Osteoblast (primary cell): ENCODE measurements around the gene SPAG7. TPM values are rescaled to one million over a fixed set of nuclear protein-coding genes. Genes with fewer than 3 reads are reported as not detected.

Experiments
- DNase-seq: peaks from one replicate; pipeline ENCODE4 v3.0.0; 2011; ENCODE audit warnings: low spot score, mixed read lengths; ENCODE audit not compliant: insufficient read length; ENCODE audit errors: missing footprints
- H2AFZ ChIP-seq: 2 replicates; pipeline ENCODE4 v1.6.0; 2011; ENCODE audit warnings: mild to moderate bottlenecking, low read length
- H3K27ac ChIP-seq: 2 replicates; pipeline ENCODE4 v1.5.1; 2011; ENCODE audit warnings: mild to moderate bottlenecking, low read depth, low read length, moderate library complexity
- H3K27me3 ChIP-seq: 2 replicates; pipeline ENCODE4 v1.6.0; 2012; ENCODE audit warnings: mild to moderate bottlenecking, control low read depth, inconsistent platforms, low read length, moderate library complexity; ENCODE audit not compliant: insufficient read depth
- H3K36me3 ChIP-seq: 2 replicates; pipeline ENCODE4 v1.5.1; 2011; ENCODE audit warnings: mild to moderate bottlenecking, low read length, control low read depth, moderate library complexity; ENCODE audit not compliant: insufficient read depth
- H3K4me1 ChIP-seq: 2 replicates; pipeline ENCODE4 v1.5.1; 2011; ENCODE audit warnings: mild to moderate bottlenecking, low read length, control low read depth, moderate library complexity; ENCODE audit not compliant: insufficient read depth
- H3K4me2 ChIP-seq: 2 replicates; pipeline ENCODE4 v1.6.0; 2011; ENCODE audit warnings: mild to moderate bottlenecking, low read length; ENCODE audit not compliant: insufficient read depth
- H3K4me3 ChIP-seq: fragments of 200-600 bp; sonication (generic); 3 replicates; pipeline ENCODE4 v1.5.1; 2012; ENCODE audit warnings: mild to moderate bottlenecking, low read length, inconsistent platforms; ENCODE audit not compliant: insufficient read depth
- H3K79me2 ChIP-seq: 2 replicates; pipeline ENCODE4 v1.6.0; 2012; ENCODE audit warnings: mild to moderate bottlenecking, low read length, control low read depth, inconsistent platforms; ENCODE audit not compliant: insufficient read depth
- H3K9me3 ChIP-seq: 2 replicates; pipeline ENCODE4 v1.5.1; 2011; ENCODE audit warnings: low read depth, low read length, control low read depth
- H4K20me1 ChIP-seq: 2 replicates; pipeline ENCODE4 v1.6.0; 2012; ENCODE audit warnings: mild to moderate bottlenecking, low read length, control low read depth; ENCODE audit not compliant: insufficient read depth
- total RNA-seq: library from RNA; depleted of rRNA; stranded (reverse); fragments of >200 nt; gene quantifications from 2 replicates; pipeline ENCODE4 v1.2.3, GENCODE V29; 2012
- TF ChIP-seq, protein P1 (sequence below): IDR thresholded peaks from 2 replicates; pipeline ENCODE4 v1.5.1; 2011; ENCODE audit warnings: mild to moderate bottlenecking, low read depth, low read length, moderate library complexity; ENCODE audit errors: extremely low read depth

SPAG7 gene
- total RNA-seq, 1 donor: 34.0 TPM

DNA sequence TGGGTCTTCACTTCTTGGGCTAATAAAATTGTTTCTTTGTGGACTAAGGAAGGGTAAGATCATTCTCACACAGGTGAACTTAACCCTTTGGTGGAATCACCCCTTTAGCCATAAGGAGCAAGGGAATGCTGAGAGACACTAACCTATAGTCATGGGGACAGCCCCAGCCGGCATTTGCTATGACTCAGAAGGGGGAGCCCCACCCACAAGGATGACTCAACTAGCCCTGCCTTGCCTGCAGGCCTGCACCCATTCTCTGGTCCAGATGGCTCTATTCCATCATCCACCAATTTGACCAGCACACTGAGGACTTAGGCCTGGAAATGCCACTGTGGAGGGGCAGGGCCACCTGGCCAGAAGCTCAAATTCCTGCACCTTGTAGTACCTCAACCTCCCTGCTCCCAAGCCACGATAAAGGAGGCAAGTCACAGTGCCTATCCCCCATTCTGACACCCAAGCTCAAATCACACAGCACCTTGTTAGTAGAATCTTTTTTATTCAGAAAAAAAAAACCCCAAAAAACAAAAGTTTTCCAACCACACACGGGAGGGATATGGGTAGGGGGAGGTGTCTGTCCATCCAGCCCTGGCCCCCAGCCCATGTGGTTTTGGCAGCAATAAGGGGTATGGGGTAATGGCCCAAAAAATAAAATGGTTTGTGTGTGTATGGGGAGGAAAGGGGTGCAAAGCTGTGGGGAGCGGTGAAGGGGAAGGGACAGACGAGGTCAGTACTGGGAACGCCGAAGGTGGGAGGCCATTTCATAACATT, 22.3 kb downstream of the SPAG7 start:
- H3K79me2 ChIP-seq: peaks cover 78% of the 10 kb centered on the region
- peaks cover 51% of the 10 kb centered on the region for H3K36me3 ChIP-seq
- H3K9me3 ChIP-seq: no peaks in the 10 kb centered on the region
- H3K27me3 ChIP-seq: no peaks in the 10 kb centered on the region
- H3K4me1 ChIP-seq: peaks cover 50% of the 10 kb centered on the region
- H3K4me2 ChIP-seq: peak overlapping the region; percentile 92
- H2AFZ ChIP-seq: no peak overlapping the region
- DNase-seq: peak; percentile 99
- peak overlapping the region; percentile 68 for H3K27ac ChIP-seq
- peaks cover 59% of the 10 kb centered on the region for H4K20me1 ChIP-seq
- TF ChIP-seq, protein P1, sequence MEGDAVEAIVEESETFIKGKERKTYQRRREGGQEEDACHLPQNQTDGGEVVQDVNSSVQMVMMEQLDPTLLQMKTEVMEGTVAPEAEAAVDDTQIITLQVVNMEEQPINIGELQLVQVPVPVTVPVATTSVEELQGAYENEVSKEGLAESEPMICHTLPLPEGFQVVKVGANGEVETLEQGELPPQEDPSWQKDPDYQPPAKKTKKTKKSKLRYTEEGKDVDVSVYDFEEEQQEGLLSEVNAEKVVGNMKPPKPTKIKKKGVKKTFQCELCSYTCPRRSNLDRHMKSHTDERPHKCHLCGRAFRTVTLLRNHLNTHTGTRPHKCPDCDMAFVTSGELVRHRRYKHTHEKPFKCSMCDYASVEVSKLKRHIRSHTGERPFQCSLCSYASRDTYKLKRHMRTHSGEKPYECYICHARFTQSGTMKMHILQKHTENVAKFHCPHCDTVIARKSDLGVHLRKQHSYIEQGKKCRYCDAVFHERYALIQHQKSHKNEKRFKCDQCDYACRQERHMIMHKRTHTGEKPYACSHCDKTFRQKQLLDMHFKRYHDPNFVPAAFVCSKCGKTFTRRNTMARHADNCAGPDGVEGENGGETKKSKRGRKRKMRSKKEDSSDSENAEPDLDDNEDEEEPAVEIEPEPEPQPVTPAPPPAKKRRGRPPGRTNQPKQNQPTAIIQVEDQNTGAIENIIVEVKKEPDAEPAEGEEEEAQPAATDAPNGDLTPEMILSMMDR: no peak
- peak overlapping the region; percentile 96 for H3K4me3 ChIP-seq

DNA sequence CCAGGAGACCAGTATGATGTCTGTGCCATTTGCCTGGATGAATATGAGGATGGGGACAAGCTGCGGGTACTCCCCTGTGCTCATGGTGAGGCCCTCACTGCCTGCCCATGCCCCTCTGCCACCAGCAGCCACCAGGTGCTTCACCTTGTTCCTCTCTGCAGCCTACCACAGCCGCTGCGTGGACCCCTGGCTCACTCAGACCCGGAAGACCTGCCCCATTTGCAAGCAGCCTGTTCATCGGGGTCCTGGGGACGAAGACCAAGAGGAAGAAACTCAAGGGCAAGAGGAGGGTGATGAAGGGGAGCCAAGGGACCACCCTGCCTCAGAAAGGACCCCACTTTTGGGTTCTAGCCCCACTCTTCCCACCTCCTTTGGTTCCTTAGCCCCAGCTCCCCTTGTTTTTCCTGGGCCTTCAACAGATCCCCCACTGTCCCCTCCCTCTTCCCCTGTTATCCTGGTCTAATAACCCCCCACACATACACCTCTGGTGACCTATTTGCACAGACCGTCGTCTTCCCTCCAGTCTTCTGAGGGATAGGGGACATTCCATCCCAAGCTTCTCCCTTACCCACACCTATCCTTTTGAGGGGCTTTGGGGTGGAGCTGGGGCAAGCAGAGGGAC, 23.0 kb downstream of the SPAG7 start:
- Histone ChIP-seq H3K27ac (peak overlapping the region; percentile 68), H3K4me3 (peak overlapping the region; percentile 96), H4K20me1 (peaks cover 59% of the 10 kb centered on the region), H3K27me3 (no peaks in the 10 kb centered on the region), H3K36me3 (peaks cover 51% of the 10 kb centered on the region), H3K4me2 (peak overlapping the region; percentile 92), H3K9me3 (no peaks in the 10 kb centered on the region), H3K4me1 (peaks cover 47% of the 10 kb centered on the region), H3K79me2 (peaks cover 78% of the 10 kb centered on the region), H2AFZ (no peak overlapping the region)
- TF ChIP-seq, protein P1: no peak
- peak; percentile 42 for DNase-seq

DNA sequence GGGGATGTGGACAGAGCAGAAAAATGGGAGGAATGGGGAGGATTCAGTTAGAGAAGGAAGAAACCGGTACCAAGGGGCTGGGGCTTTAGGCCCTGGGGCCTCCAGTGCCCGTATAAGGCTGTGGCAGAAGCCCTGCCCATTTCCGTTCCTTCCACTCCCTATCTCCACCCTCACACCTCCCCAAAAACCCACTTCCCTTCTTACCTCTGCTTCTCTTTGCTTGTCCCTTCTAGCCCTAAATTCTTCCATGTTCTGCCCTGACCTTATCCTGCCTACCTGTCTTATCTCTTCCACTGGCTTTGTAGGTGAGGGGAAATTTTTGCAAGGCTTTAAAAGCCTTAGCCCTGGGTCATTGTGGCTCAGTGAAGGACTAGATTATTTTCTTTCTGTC, 23.5 kb downstream of the SPAG7 start:
- H3K4me3 ChIP-seq: no peak overlapping the region
- H3K27ac ChIP-seq: peak overlapping the region; percentile 68
- TF ChIP-seq, protein P1: no peak
- H3K4me2 ChIP-seq: peak overlapping the region; percentile 92
- H3K36me3 ChIP-seq: peaks cover 51% of the 10 kb centered on the region
- no peak overlapping the region for H2AFZ ChIP-seq
- H3K79me2 ChIP-seq: peaks cover 83% of the 10 kb centered on the region
- no peaks in the 10 kb centered on the region for H3K9me3 ChIP-seq
- peaks cover 61% of the 10 kb centered on the region for H4K20me1 ChIP-seq
- H3K27me3 ChIP-seq: no peaks in the 10 kb centered on the region
- peak; percentile 1 for DNase-seq
- peaks cover 50% of the 10 kb centered on the region for H3K4me1 ChIP-seq
